Liver (tissue), 9 donors: ENCODE data around the gene CARD19. TPM values are rescaled to one million over a fixed set of nuclear protein-coding genes. Genes with fewer than 3 reads are reported as not detected.

Source experiments
- DNase-seq: peaks from one replicate; pipeline ENCODE4 v3.0.0-alpha.2; 2017; ENCODE audit warnings: low spot score
- H3K27ac ChIP-seq, 2 donors: one replicate each; pipeline ENCODE4 v1.7.0; 2013; ENCODE audit warnings: inconsistent platforms in 2 of 2, low read length in 2 of 2, control low read depth in 1 of 2, low read depth in 1 of 2, mild to moderate bottlenecking in 1 of 2
- H3K27me3 ChIP-seq, 4 donors: one replicate each; pipeline versions ENCODE4 v1.6.1 to v1.7.0; 2013; ENCODE audit warnings: low read length in 3 of 4, inconsistent platforms in 1 of 4, mild to moderate bottlenecking in 1 of 4, moderate library complexity in 1 of 4; ENCODE audit not compliant: control insufficient read depth in 4 of 4, insufficient read depth in 4 of 4
- H3K36me3 ChIP-seq, 4 donors: one replicate each; pipeline versions ENCODE4 v1.6.1 to v1.7.0; 2013; ENCODE audit warnings: low read length in 3 of 4, mild to moderate bottlenecking in 3 of 4, low read depth in 1 of 4, moderate library complexity in 1 of 4; ENCODE audit not compliant: control insufficient read depth in 4 of 4, insufficient read depth in 3 of 4
- H3K4me1 ChIP-seq, 4 donors: one replicate each; pipeline versions ENCODE4 v1.6.1 to v1.7.0; 2013; ENCODE audit warnings: low read length in 3 of 4, mild to moderate bottlenecking in 3 of 4, moderate library complexity in 1 of 4; ENCODE audit not compliant: control insufficient read depth in 4 of 4, insufficient read depth in 4 of 4
- H3K4me3 ChIP-seq, 3 donors: one replicate each; pipeline versions ENCODE4 v1.6.1 to v1.7.0; 2013; ENCODE audit warnings: low read length in 3 of 3, control low read depth in 1 of 3, low read depth in 1 of 3, mild to moderate bottlenecking in 1 of 3
- H3K9ac ChIP-seq, 2 donors: one replicate each; pipeline ENCODE4 v1.7.0; 2013; ENCODE audit warnings: low read length in 2 of 2, mild to moderate bottlenecking in 2 of 2, moderate library complexity in 2 of 2, control low read depth in 1 of 2, low read depth in 1 of 2
- H3K9me3 ChIP-seq, 4 donors: one replicate each; pipeline versions ENCODE4 v1.6.1 to v1.7.0; 2013; ENCODE audit warnings: low read length in 3 of 4; ENCODE audit not compliant: control insufficient read depth in 4 of 4
- ATF3 ChIP-seq: IDR thresholded peaks from 2 replicates; pipeline ENCODE4 v1.6.1; 2016; ENCODE audit warnings: antibody characterized with exemption
- CTCF ChIP-seq: fragments of 150-350 bp; IDR thresholded peaks from 2 replicates; pipeline ENCODE4 v1.5.1; 2017; ENCODE audit warnings: improper control_type of control experiment, low read depth, low read length; ENCODE audit not compliant: missing input control
- EGR1 ChIP-seq, 2 donors: IDR thresholded peaks; 2 replicates each; pipeline ENCODE4 v1.6.1; 2016 to 2018; ENCODE audit warnings: antibody characterized with exemption in 2 of 2, low read depth in 2 of 2
- FOXA1 ChIP-seq: IDR thresholded peaks from 2 replicates; pipeline ENCODE4 v1.6.1; 2016; ENCODE audit warnings: antibody characterized with exemption
- FOXA2 ChIP-seq: IDR thresholded peaks from 2 replicates; pipeline ENCODE4 v1.6.1; 2016; ENCODE audit warnings: antibody characterized with exemption
- GABPA ChIP-seq, 2 donors: IDR thresholded peaks in 1 of 2; conservative IDR thresholded peaks in 1 of 2; 2 replicates each; pipeline ENCODE4 v1.6.1; 2016; ENCODE audit warnings: antibody characterized with exemption in 2 of 2, mild to moderate bottlenecking in 1 of 2, moderate library complexity in 1 of 2
- HNF4A ChIP-seq, 2 donors: conservative IDR thresholded peaks; 2 replicates each; pipeline ENCODE4 v1.6.1; 2016; ENCODE audit warnings: antibody characterized with exemption in 2 of 2, mild to moderate bottlenecking in 2 of 2
- HNF4G ChIP-seq: IDR thresholded peaks from 2 replicates; pipeline ENCODE4 v1.6.1; 2016; ENCODE audit warnings: antibody characterized with exemption
- JUND ChIP-seq, 2 donors: IDR thresholded peaks; 2 replicates each; pipeline ENCODE4 v1.6.1; 2016; ENCODE audit warnings: antibody characterized with exemption in 2 of 2
- MAX ChIP-seq: IDR thresholded peaks from 2 replicates; pipeline ENCODE4 v1.6.1; 2016; ENCODE audit warnings: antibody characterized with exemption
- NR2F2 ChIP-seq: IDR thresholded peaks from 2 replicates; pipeline ENCODE4 v1.6.1; 2016; ENCODE audit warnings: antibody characterized with exemption
- RAD21 ChIP-seq, 2 donors: IDR thresholded peaks; 2 replicates each; pipeline ENCODE4 v1.6.1; 2016; ENCODE audit warnings: antibody characterized with exemption in 2 of 2, mild to moderate bottlenecking in 2 of 2
- REST ChIP-seq: IDR thresholded peaks from 2 replicates; pipeline ENCODE4 v1.6.1; 2016; ENCODE audit warnings: antibody characterized with exemption, mild to moderate bottlenecking
- RXRA ChIP-seq, 2 donors: IDR thresholded peaks; 2 replicates each; pipeline ENCODE4 v1.6.1; 2017 to 2018; ENCODE audit warnings: antibody characterized with exemption in 2 of 2, mild to moderate bottlenecking in 1 of 2
- SP1 ChIP-seq: IDR thresholded peaks from 2 replicates; pipeline ENCODE4 v1.6.1; 2018; ENCODE audit warnings: antibody characterized with exemption, mild to moderate bottlenecking
- TAF1 ChIP-seq: conservative IDR thresholded peaks from 2 replicates; pipeline ENCODE4 v1.6.1; 2016; ENCODE audit warnings: antibody characterized with exemption, mild to moderate bottlenecking
- YY1 ChIP-seq: IDR thresholded peaks from 2 replicates; pipeline ENCODE4 v1.6.1; 2016; ENCODE audit warnings: antibody characterized with exemption, mild to moderate bottlenecking
- WGBS: extraction: QIAGEN DNeasy Blood & Tissue Kit; methylation state at CpG from one replicate; pipeline ENCODE4 v1.1.7; 2013; 5-methylcytosine and 5-hydroxymethylcytosine counted together
- polyA plus RNA-seq, 2 donors: library from polyadenylated mRNA; stranded (reverse) in 1 of 2; unstranded in 1 of 2; fragments of 200-250 nt in 1 of 2; fragments of >200 nt in 1 of 2; fragmentation: Nextera tagmentation in 1 of 2; extraction: Ambion mirVana in 1 of 2; gene quantifications; one replicate each; pipeline versions ENCODE4 v1.2.1 to v1.2.3, GENCODE V29; 2013 to 2015
- total RNA-seq, 2 donors: library from RNA; depleted of rRNA; stranded (reverse); fragments of >200 nt; gene quantifications; one replicate each; pipeline ENCODE4 v1.2.3, GENCODE V29; 2014
- TF ChIP-seq, protein P1 (sequence below): IDR thresholded peaks from 2 replicates; pipeline ENCODE4 v1.6.1; 2016; ENCODE audit warnings: antibody characterized with exemption
- donor health status: healthy.
- donor health status: healthy.
- donor health status: healthy.
- donor health status: healthy.
- donor health status: healthy.

Gene CARD19
- total and polyA plus RNA-seq, 4 donors: 13.0 to 18.2 (median 16.3) TPM

GRCh38 chr9:93048566-93049448, 47.2 kb upstream of the CARD19 start:
- no peak overlapping the region for H3K4me3 ChIP-seq
- H3K9ac ChIP-seq: no peak overlapping the region
- H3K36me3 ChIP-seq: no peaks in the 10 kb centered on the region
- peaks cover 0 to 18% (median 16%) of the 10 kb centered on the region in 4 donors for H3K4me1 ChIP-seq
- H3K27me3 ChIP-seq: no peaks in the 10 kb centered on the region
- 55% methylated on average over 8 of the region's 8 CpGs for WGBS
- TF ChIP-seq NR2F2: no peak
- TF ChIP-seq TAF1: no peak
- TF ChIP-seq HNF4A (conservative IDR thresholded peaks at IDR 0.05): peak in 1 of 2 donors; percentile 38
- TF ChIP-seq CTCF: no peak
- TF ChIP-seq ATF3: no peak
- peak; percentile 40 for TF ChIP-seq YY1
- peak overlapping the region; percentile 75 to 78 for H3K27ac ChIP-seq
- no peaks in the 10 kb centered on the region for H3K9me3 ChIP-seq
- no peak for DNase-seq

DNA sequence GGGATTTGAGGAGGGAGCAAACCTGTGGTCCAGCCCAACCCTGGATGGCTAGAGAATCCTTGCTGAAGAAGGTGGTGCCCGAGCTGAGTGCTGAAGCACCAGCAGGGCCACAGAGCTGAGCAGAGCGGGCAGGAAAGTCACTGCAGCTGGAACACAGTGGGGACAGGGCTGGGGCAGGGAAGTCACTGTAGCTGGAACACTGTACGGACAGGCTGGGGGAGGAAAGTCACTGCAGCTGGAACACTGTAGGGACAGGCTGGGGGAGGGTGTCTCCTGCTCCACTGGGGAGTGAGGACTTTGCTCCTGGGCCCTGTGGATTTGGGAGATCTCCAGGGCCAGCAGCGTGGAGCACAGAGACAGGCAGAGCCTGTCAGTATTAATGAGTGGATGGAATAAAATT, 46.5 kb upstream of the CARD19 start:
- H3K9me3 ChIP-seq: no peaks in the 10 kb centered on the region
- H3K9ac ChIP-seq: no peak overlapping the region
- H3K36me3 ChIP-seq: no peaks in the 10 kb centered on the region
- H3K4me3 ChIP-seq: no peak overlapping the region
- peak overlapping the region; percentile 75 to 78 for H3K27ac ChIP-seq
- no peak for DNase-seq
- WGBS: 31% methylated on average over 4 of the region's 4 CpGs
- TF ChIP-seq FOXA2: no peak
- peak; percentile 15 to 54 for TF ChIP-seq RAD21 (IDR thresholded peaks at IDR 0.05)
- peak in 1 of 2 donors; percentile 40 for TF ChIP-seq JUND (IDR thresholded peaks at IDR 0.05)
- peak in 1 of 2 donors; percentile 36 for TF ChIP-seq EGR1 (IDR thresholded peaks at IDR 0.05; ENCODE audit: low read depth in 2 of 2)
- peak; percentile 98 for TF ChIP-seq SP1
- peak; percentile 53 to 75 for TF ChIP-seq RXRA (IDR thresholded peaks at IDR 0.05)
- no peak for TF ChIP-seq NR2F2
- TF ChIP-seq MAX: peak; percentile 65
- TF ChIP-seq HNF4G: peak; percentile 95
- TF ChIP-seq FOXA1: no peak
- no peak for TF ChIP-seq ATF3
- TF ChIP-seq, protein P1, sequence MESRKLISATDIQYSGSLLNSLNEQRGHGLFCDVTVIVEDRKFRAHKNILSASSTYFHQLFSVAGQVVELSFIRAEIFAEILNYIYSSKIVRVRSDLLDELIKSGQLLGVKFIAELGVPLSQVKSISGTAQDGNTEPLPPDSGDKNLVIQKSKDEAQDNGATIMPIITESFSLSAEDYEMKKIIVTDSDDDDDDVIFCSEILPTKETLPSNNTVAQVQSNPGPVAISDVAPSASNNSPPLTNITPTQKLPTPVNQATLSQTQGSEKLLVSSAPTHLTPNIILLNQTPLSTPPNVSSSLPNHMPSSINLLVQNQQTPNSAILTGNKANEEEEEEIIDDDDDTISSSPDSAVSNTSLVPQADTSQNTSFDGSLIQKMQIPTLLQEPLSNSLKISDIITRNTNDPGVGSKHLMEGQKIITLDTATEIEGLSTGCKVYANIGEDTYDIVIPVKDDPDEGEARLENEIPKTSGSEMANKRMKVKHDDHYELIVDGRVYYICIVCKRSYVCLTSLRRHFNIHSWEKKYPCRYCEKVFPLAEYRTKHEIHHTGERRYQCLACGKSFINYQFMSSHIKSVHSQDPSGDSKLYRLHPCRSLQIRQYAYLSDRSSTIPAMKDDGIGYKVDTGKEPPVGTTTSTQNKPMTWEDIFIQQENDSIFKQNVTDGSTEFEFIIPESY: no peak
- no peak for TF ChIP-seq CTCF
- peak; percentile 90 for TF ChIP-seq HNF4A (conservative IDR thresholded peaks at IDR 0.05)
- no peak for TF ChIP-seq YY1
- peak; percentile 62 for TF ChIP-seq REST
- TF ChIP-seq GABPA (IDR thresholded peaks at IDR 0.05 in 1 of 2, conservative IDR thresholded peaks at IDR 0.05 in 1 of 2): no peak
- TF ChIP-seq TAF1: no peak
- peaks cover 0 to 18% (median 16%) of the 10 kb centered on the region in 4 donors for H3K4me1 ChIP-seq
- H3K27me3 ChIP-seq: no peaks in the 10 kb centered on the region
